ENCODE measurements around the gene RIBC2. TPM values are rescaled to one million over a fixed set of nuclear protein-coding genes. Genes with fewer than 3 reads are reported as not detected.

RIBC2 gene
- total and polyA plus RNA-seq, 2 of the 13 experiments (the other 11 are each of a cell fraction or from before 2014, with no cell fraction given): 0.55 TPM; not detected in 1

DNA sequence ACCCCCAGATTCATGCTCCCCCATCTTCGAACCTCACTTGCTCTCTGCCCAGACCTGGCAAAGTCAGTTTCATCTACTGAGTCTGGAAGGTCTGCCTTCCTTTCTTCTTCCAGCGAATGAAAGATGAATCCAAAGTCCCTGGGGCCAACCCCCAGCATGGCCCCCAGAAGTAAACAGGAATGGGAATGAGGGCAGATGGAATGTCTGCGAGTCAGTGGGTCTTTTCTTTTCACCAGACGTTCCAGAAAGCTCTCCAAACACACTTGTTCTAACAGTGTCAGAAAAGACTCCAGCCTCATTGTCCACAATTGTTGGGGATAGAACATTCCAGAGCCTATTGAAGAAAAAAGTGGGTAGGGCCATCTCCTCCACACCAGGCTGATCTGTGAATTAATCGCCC, 28.6 kb downstream of the RIBC2 start (continued):
- TF ChIP-seq MTF1 (CRISPR knock-in tag; IDR thresholded peaks at IDR 0.05) (no peak), ISX (CRISPR knock-in tag; conservative IDR thresholded peaks at IDR 0.05) (no peak), STAG1 (CRISPR knock-in tag; IDR thresholded peaks at IDR 0.05) (no peak), HDAC6 (IDR thresholded peaks at IDR 0.05; ENCODE audit: low read depth, low read length) (no peak), MBNL3 (CRISPR knock-in tag; conservative IDR thresholded peaks at IDR 0.05) (no peak), ZNF550 (CRISPR knock-in tag; IDR thresholded peaks at IDR 0.05; ENCODE audit: borderline replicate concordance) (no peak), ZNF3 (CRISPR knock-in tag; IDR thresholded peaks at IDR 0.05) (no peak), ZKSCAN8 (CRISPR knock-in tag; IDR thresholded peaks at IDR 0.05; ENCODE audit: borderline replicate concordance) (no peak)
- TF ChIP-seq, protein P1, sequence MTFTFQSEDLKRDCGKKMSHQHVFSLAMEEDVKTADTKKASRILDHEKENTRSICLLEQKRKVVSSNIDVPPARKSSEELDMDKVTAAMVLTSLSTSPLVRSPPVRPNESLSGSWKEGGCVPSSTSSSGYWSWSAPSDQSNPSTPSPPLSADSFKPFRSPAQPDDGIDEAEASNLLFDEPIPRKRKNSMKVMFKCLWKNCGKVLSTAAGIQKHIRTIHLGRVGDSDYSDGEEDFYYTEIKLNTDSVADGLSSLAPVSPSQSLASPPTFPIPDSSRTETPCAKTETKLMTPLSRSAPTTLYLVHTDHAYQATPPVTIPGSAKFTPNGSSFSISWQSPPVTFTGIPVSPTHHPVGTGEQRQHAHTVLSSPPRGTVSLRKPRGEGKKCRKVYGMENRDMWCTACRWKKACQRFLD (CRISPR knock-in tag; IDR thresholded peaks at IDR 0.05; ENCODE audit: borderline replicate concordance): no peak
- TF ChIP-seq, protein P2, sequence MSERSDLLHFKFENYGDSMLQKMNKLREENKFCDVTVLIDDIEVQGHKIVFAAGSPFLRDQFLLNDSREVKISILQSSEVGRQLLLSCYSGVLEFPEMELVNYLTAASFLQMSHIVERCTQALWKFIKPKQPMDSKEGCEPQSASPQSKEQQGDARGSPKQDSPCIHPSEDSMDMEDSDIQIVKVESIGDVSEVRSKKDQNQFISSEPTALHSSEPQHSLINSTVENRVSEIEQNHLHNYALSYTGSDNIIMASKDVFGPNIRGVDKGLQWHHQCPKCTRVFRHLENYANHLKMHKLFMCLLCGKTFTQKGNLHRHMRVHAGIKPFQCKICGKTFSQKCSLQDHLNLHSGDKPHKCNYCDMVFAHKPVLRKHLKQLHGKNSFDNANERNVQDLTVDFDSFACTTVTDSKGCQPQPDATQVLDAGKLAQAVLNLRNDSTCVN (CRISPR knock-in tag; IDR thresholded peaks at IDR 0.05; ENCODE audit: borderline replicate concordance): peak; percentile 60; the same call in 1 of the 2 replicates
- TF ChIP-seq, protein P3, sequence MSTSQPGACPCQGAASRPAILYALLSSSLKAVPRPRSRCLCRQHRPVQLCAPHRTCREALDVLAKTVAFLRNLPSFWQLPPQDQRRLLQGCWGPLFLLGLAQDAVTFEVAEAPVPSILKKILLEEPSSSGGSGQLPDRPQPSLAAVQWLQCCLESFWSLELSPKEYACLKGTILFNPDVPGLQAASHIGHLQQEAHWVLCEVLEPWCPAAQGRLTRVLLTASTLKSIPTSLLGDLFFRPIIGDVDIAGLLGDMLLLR (CRISPR knock-in tag; IDR thresholded peaks at IDR 0.05): no peak

DNA sequence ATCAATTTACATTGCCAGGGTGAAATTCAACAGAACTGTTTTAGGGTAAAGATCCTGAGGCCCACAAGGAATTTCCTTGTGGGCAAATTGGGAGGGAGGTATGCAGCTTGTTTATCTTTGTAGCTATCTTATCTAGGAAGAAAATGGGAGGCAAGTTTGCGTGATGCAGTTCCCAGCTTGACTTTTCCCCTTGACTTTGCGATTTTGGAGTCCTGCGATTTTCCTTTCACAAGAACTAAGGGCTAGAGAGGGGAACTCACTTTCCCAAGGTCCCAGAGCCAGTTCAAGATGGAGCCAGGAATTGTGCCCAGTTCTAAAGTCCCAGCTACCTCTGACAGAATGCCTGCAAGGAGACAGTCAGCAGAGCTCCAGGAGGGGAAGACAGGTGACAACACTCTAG, 30.7 kb downstream of the RIBC2 start:
- no peak overlapping the region for H2AFZ ChIP-seq (ENCODE audit: low read length)
- in situ Hi-C loops (cut with HindIII; ENCODE audit: extremely low pct_ligation_motif_present, low pct_unique_long_range_greater_than_20kb): loop anchor here (5.0 kb wide), 1 partner anchor 108 kb away; no protein-coding TSS in a partner anchor
- no peaks in the 10 kb centered on the region for H3K9me3 ChIP-seq (ENCODE audit: low read length)
- H3K4me3 ChIP-seq (replicated peaks in 1 of 3; ENCODE audit: insufficient read depth in 1 of 3, low read depth in 2 of 3, low read length in 3 of 3): no peak overlapping the region
- H3K27me3 ChIP-seq (ENCODE audit: control insufficient read depth in 1 of 2, insufficient read depth in 2 of 2, low read length in 2 of 2): no peaks in the 10 kb centered on the region
- FAIRE-seq (no peak), ATAC-seq (no peak), DNase-seq (ENCODE audit: low spot score) (no peak)
- no peak overlapping the region for H3K9ac ChIP-seq (ENCODE audit: insufficient read depth, low read depth, low read length)
- H3K4me2 ChIP-seq (ENCODE audit: low read depth, low read length): no peak overlapping the region
- H3K79me2 ChIP-seq (ENCODE audit: insufficient read depth, low read length): no peaks in the 10 kb centered on the region
- WGBS (ENCODE audit: low lambda C conversion rate): 6% methylated on average over 3 of the region's 3 CpGs
- POLR2A ChIA-PET: interaction anchor here (0.8 kb wide), 1 partner anchor 59 kb away, joined by 3 read pairs; the partner anchor contains the start of gene FBLN1
- CTCF ChIA-PET (ENCODE audit: low intra/inter-chr PET ratio, low total read pairs): no interaction called here
- no TSS peak for BruUV-seq (replicated peaks)
- intact Hi-C loops (cut with micrococcal nuclease; ENCODE audit: unreplicated experiment): loop anchor here (5.0 kb wide), 1 partner anchor 38 kb away; no protein-coding TSS in a partner anchor
- no peak overlapping the region for H3K27ac ChIP-seq (ENCODE audit: extremely low read length, insufficient read depth, low read length)
- H4K20me1 ChIP-seq (ENCODE audit: insufficient read depth, low read length): no peaks in the 10 kb centered on the region
- H3K36me3 ChIP-seq (replicated peaks in 1 of 2; ENCODE audit: control insufficient read depth in 1 of 2, insufficient read depth in 2 of 2, low read length in 2 of 2): no peaks in the 10 kb centered on the region
- H3K4me1 ChIP-seq (ENCODE audit: insufficient read depth, low read length): peaks cover 45% of the 10 kb centered on the region
- TF ChIP-seq FOXO1 (CRISPR knock-in tag; IDR thresholded peaks at IDR 0.05): no peak
- no peak for TF ChIP-seq ZNF816 (CRISPR knock-in tag; IDR thresholded peaks at IDR 0.05; ENCODE audit: borderline replicate concordance)
- no peak for TF ChIP-seq SMC3 (IDR thresholded peaks at IDR 0.05; ENCODE audit: low read length)
- no peak for TF ChIP-seq ZNF724P (CRISPR knock-in tag; IDR thresholded peaks at IDR 0.05; ENCODE audit: borderline replicate concordance)
- TF ChIP-seq SRSF1 (optimal IDR thresholded peaks at IDR 0.05; ENCODE audit: low read depth, low read length): no peak
- no peak for TF ChIP-seq HNRNPLL (IDR thresholded peaks at IDR 0.05; ENCODE audit: low read depth, low read length, poor library complexity, severe bottlenecking)
- no peak for TF ChIP-seq FIP1L1 (IDR thresholded peaks at IDR 0.05; ENCODE audit: borderline replicate concordance, insufficient read depth, low read depth, low read length)
- no peak for TF ChIP-seq MTA3 (CRISPR knock-in tag; IDR thresholded peaks at IDR 0.05)
- TF ChIP-seq FOSL2 (CRISPR knock-in tag; IDR thresholded peaks at IDR 0.05): no peak

Data from HepG2 (cell line).